WTC11 (cell line): ENCODE measurements around the gene ATG2B. TPM values are rescaled to one million over a fixed set of nuclear protein-coding genes. Genes with fewer than 3 reads are reported as not detected.
"Not testable (repeated sequence)": the region's sequence is repeated elsewhere in the genome, so short reads cannot be mapped to it uniquely, and the experiment has no call there.

Experiments used
- ATAC-seq: fragments of 200-7000 bp; cut with Tn5 transposase; 2 replicates; pipeline ENCODE4 v1.10.0; 2021; ENCODE audit warnings: mild to moderate bottlenecking, moderate library complexity
- CTCF ChIA-PET: fragments of 300-600 bp; sonication (Branson Sonifier 250); formaldehyde crosslinking; loops from one replicate; lab custom pipeline; 2021; ENCODE audit warnings: antibody characterized with exemption; lab: Charles Lee
- POLR2A ChIA-PET: fragments of 350-600 bp; sonication (Branson Sonifier 250); formaldehyde crosslinking; loops from one replicate; lab custom pipeline; 2021; ENCODE audit warnings: antibody characterized with exemption; lab: Charles Lee
- DNase-seq: peaks from one replicate; pipeline ENCODE4 v3.0.0; 2021; ENCODE audit warnings: low spot score
- H3K27ac Mint-ChIP-seq: 2 replicates; pipeline ENCODE4 v1.8.0; 2021; ENCODE audit warnings: mixed read lengths
- H3K27me3 Mint-ChIP-seq: 2 replicates; pipeline ENCODE4 v1.8.0; 2021; ENCODE audit warnings: low read depth, mild to moderate bottlenecking, moderate library complexity, mixed read lengths
- H3K36me3 Mint-ChIP-seq: 2 replicates; pipeline ENCODE4 v1.8.0; 2021; ENCODE audit warnings: mixed read lengths
- H3K4me1 Mint-ChIP-seq: 2 replicates; pipeline ENCODE4 v1.8.0; 2022; ENCODE audit warnings: mixed read lengths
- H3K4me3 Mint-ChIP-seq: 2 replicates; pipeline ENCODE4 v1.8.0; 2021; ENCODE audit warnings: mild to moderate bottlenecking, moderate library complexity, mixed read lengths
- H3K9me3 Mint-ChIP-seq: 2 replicates; pipeline ENCODE4 v1.8.0; 2021; ENCODE audit warnings: mixed read lengths
- ARID4B ChIP-seq: sonication (generic); formaldehyde crosslinking; IDR thresholded peaks from 2 replicates; pipeline ENCODE4 v1.8.0; 2023; ENCODE audit warnings: missing genetic modification reagents, mild to moderate bottlenecking, borderline replicate concordance
- CDX4 ChIP-seq: fragments of 250-450 bp; sonication (Bioruptor Pico); IDR thresholded peaks from 2 replicates; pipeline ENCODE4 v1.9.0; 2021; ENCODE audit warnings: moderate library complexity, mild to moderate bottlenecking, inconsistent platforms, borderline replicate concordance
- CREM ChIP-seq: sonication (generic); formaldehyde crosslinking; IDR thresholded peaks from 2 replicates; pipeline ENCODE4 v1.8.1; 2022; ENCODE audit warnings: mild to moderate bottlenecking, missing genetic modification reagents, moderate library complexity
- CTCF ChIP-seq: fragments of 200-600 bp; IDR thresholded peaks from 2 replicates; pipeline ENCODE4 v1.8.0; 2022; ENCODE audit warnings: antibody characterized with exemption
- E2F1 ChIP-seq: sonication (generic); formaldehyde crosslinking; IDR thresholded peaks from 2 replicates; pipeline ENCODE4 v1.8.0; 2022; ENCODE audit warnings: mild to moderate bottlenecking, missing genetic modification reagents
- ETV6 ChIP-seq: sonication (generic); formaldehyde crosslinking; IDR thresholded peaks from 2 replicates; pipeline ENCODE4 v1.8.1; 2022; ENCODE audit warnings: mild to moderate bottlenecking, missing genetic modification reagents
- GTF2I ChIP-seq: fragments of 250-450 bp; sonication (Bioruptor Pico); conservative IDR thresholded peaks from 2 replicates; pipeline ENCODE4 v1.4.0; 2021; ENCODE audit warnings: mild to moderate bottlenecking
- IRF2 ChIP-seq: sonication (generic); formaldehyde crosslinking; IDR thresholded peaks from 2 replicates; pipeline ENCODE4 v1.8.0; 2022; ENCODE audit warnings: low read depth, missing genetic modification reagents, borderline replicate concordance
- NFYB ChIP-seq: sonication (generic); formaldehyde crosslinking; conservative IDR thresholded peaks from 2 replicates; pipeline ENCODE4 v1.8.0; 2022; ENCODE audit warnings: low read depth, missing genetic modification reagents
- SOX15 ChIP-seq: fragments of 250-450 bp; sonication (Bioruptor Pico); IDR thresholded peaks from 2 replicates; pipeline ENCODE4 v1.9.0; 2021; ENCODE audit warnings: mild to moderate bottlenecking
- TEAD1 ChIP-seq: sonication (generic); formaldehyde crosslinking; IDR thresholded peaks from 2 replicates; pipeline ENCODE4 v1.8.0; 2022; ENCODE audit warnings: mild to moderate bottlenecking, missing genetic modification reagents
- TP53 ChIP-seq: sonication (generic); formaldehyde crosslinking; IDR thresholded peaks from 2 replicates; pipeline ENCODE4 v1.8.1; 2023; ENCODE audit warnings: mild to moderate bottlenecking, missing genetic modification reagents
- ZNF121 ChIP-seq: sonication (generic); formaldehyde crosslinking; IDR thresholded peaks from 2 replicates; pipeline ENCODE4 v1.8.0; 2023; ENCODE audit warnings: missing genetic modification reagents
- ZNF219 ChIP-seq: sonication (generic); formaldehyde crosslinking; IDR thresholded peaks from 2 replicates; pipeline ENCODE4 v1.8.0; 2023; ENCODE audit warnings: missing genetic modification reagents, mild to moderate bottlenecking, borderline replicate concordance
- ZNF396 ChIP-seq: fragments of 250-450 bp; sonication (Bioruptor Pico); IDR thresholded peaks from 2 replicates; pipeline ENCODE4 v1.8.0; 2021; ENCODE audit warnings: mild to moderate bottlenecking, moderate library complexity, borderline replicate concordance
- ZNF671 ChIP-seq: fragments of 250-450 bp; sonication (Bioruptor Pico); IDR thresholded peaks from 2 replicates; pipeline ENCODE4 v1.8.0; 2021; ENCODE audit warnings: mild to moderate bottlenecking
- total RNA-seq: library from RNA; stranded (reverse); gene quantifications from 3 replicates; pipeline ENCODE4 v1.2.3, GENCODE V29; 2021

Gene ATG2B
- total RNA-seq, 1 experiment from 2014 or later: 10.3 TPM

- Mint-ChIP-seq H3K27ac (peak overlapping the region; percentile 20), H3K9me3 (peaks cover 7% of the 10 kb centered on the region), H3K4me1 (peaks cover 19% of the 10 kb centered on the region), H3K36me3 (no peaks in the 10 kb centered on the region), H3K27me3 (no peaks in the 10 kb centered on the region), H3K4me3 (no peak overlapping the region; the same call in 1 of the 2 replicates)
- ChIA-PET POLR2A (no interaction called here), CTCF (interaction anchor here (0.8 kb wide), 1 partner anchor 249 kb away, joined by 3 read pairs; no protein-coding TSS in a partner anchor)
- DNase-seq (no peak), ATAC-seq (peak; percentile 99)
- no peak for TF ChIP-seq ZNF671
- 0 out of 2 replicates have a peak, but pooled peaks have one; percentile 37 for TF ChIP-seq ZNF121 (CRISPR knock-in tag)
These were observed 13.7 kb downstream of the ATG2B start for GRCh38 chr14:96349286-96350075.

GRCh38 chr14:96347957-96348356 is 15.2 kb downstream of the ATG2B start:
- ATAC-seq, H3K36me3 Mint-ChIP-seq, POLR2A ChIA-PET, H3K27me3 Mint-ChIP-seq, CTCF ChIA-PET, H3K4me3 Mint-ChIP-seq, H3K27ac Mint-ChIP-seq, DNase-seq, H3K9me3 Mint-ChIP-seq: not testable (repeated sequence)
- peaks cover 19% of the 10 kb centered on the region for H3K4me1 Mint-ChIP-seq

- POLR2A ChIA-PET: no interaction called here
- Mint-ChIP-seq H3K9me3 (peaks cover 7% of the 10 kb centered on the region), H3K4me1 (peaks cover 16% of the 10 kb centered on the region)
These were observed 17.5 kb downstream of the ATG2B start for GRCh38 chr14:96345669-96346068.

GRCh38 chr14:96341323-96341722 is 21.8 kb downstream of the ATG2B start:
- Mint-ChIP-seq H3K9me3 (peaks cover 3% of the 10 kb centered on the region; the same call in 1 of the 2 replicates), H3K27me3 (no peaks in the 10 kb centered on the region), H3K4me3 (no peak overlapping the region), H3K4me1 (no peaks in the 10 kb centered on the region), H3K27ac (no peak overlapping the region), H3K36me3 (peaks cover 3% of the 10 kb centered on the region)
- no peak for TF ChIP-seq ARID4B (CRISPR knock-in tag)
- no peak for TF ChIP-seq ZNF219 (CRISPR knock-in tag)
- TF ChIP-seq TEAD1: no peak
- no peak for TF ChIP-seq SOX15 (CRISPR knock-in tag)
- TF ChIP-seq E2F1: no peak
- POLR2A ChIA-PET: no interaction called here
- CTCF ChIA-PET: no interaction called here
- ATAC-seq: no peak
- no peak for DNase-seq

More at GRCh38 chr14:96345669-96346068, 17.5 kb downstream of the ATG2B start:
- Mint-ChIP-seq H3K27me3 (no peaks in the 10 kb centered on the region), H3K4me3 (no peak overlapping the region), H3K27ac (no peak overlapping the region)
- DNase-seq: no peak
- no peak for ATAC-seq
- no peak for TF ChIP-seq ETV6 (CRISPR knock-in tag)
- no peak for TF ChIP-seq CREM (CRISPR knock-in tag)
- TF ChIP-seq GTF2I (CRISPR knock-in tag): no peak
- TF ChIP-seq CTCF: no peak
- no peak for TF ChIP-seq CDX4 (CRISPR knock-in tag)
- TF ChIP-seq IRF2: no peak
- TF ChIP-seq ZNF396 (CRISPR knock-in tag): no peak
- TF ChIP-seq TP53 (CRISPR knock-in tag): no peak
- no peak for TF ChIP-seq NFYB (CRISPR knock-in tag)
- TF ChIP-seq, all 79 proteins: peak for 0
- H3K36me3 Mint-ChIP-seq: no peaks in the 10 kb centered on the region
- CTCF ChIA-PET: no interaction called here
